Middle frontal gyrus (tissue), 1 donor: ENCODE data around the gene NAIF1.
"Not testable (repeated sequence)": the region's sequence is repeated elsewhere in the genome, so short reads cannot be mapped to it uniquely, and the experiment has no call there.

Source experiments
- DNase-seq: peaks from one replicate; pipeline ENCODE4 v3.0.0-alpha.2; 2015; ENCODE audit warnings: low spot score; ENCODE audit errors: extremely low spot score

The NAIF1 gene

DNA sequence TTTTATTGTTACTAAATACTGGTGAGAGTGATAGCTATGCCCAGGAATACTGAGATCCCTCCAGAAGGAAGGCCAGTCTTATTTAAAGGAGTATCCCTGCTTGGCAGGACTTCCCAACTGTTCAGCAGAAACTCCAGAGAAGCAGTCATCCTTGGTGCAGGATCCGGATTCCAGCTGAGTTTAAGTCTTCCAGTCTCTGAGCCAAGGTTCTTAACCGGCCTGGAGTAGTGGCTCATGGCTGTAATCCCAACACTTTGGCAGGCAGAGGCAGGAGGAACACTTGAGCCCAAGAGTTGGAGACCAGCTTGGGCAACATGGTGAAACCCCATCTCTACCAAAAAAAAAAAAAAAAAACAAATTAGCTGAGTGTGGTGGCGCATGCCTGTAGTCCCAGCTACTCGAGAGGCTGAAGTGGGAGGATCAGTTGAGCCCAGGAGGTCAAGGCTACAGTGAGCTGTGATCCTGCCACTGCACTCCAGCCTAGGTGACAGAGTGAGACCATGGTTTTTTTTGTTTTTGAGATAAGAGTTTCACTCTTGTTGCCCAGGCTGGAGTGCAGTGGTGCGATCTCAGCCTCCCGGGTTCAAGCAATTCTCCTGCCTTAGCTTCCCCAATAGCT, 7.6 kb downstream of the NAIF1 start:
- no peak for DNase-seq

GRCh38 chr9:128057724-128058409, 9.3 kb downstream of the NAIF1 start:
- DNase-seq: no peak

DNA sequence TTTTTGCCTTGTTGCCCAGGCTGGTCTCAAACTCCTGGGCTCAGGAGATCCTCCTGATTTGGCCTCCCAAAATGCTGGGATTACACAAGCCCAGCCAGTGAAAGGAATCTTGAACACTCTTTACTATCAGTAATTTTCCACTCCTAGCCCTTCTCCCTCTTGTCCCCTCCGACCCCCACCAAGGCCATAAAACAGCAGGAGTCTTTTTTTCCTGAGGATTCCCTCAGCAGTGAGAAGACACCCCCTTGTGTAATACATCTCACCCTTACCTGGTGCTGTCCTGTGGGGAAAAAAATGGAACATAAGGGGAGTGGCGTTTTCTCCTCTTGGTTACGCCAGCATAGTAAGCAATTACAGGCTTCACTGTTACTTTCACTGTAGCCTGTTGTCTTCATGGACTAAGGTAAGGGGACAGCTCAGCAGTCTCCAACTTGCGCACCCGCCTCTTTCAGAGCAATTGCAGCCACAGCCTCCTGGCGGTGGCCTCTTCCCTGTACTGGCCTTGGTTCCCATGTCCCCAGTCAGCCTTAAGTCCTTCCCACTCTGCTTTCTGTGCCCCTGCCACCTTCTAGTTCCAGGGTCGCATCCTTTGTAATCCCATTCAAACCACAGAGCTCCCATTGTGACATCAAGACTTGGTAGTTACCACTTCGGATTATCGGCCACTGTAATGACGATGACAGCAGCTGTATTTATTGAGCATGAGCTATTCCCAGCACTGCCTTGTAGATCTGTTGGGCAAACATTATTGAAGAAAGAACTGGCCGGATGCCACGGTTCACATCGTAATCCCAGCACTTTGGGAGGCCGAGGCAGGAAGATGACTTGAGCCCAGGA, 10.0 kb downstream of the NAIF1 start:
- no peak for DNase-seq

DNA sequence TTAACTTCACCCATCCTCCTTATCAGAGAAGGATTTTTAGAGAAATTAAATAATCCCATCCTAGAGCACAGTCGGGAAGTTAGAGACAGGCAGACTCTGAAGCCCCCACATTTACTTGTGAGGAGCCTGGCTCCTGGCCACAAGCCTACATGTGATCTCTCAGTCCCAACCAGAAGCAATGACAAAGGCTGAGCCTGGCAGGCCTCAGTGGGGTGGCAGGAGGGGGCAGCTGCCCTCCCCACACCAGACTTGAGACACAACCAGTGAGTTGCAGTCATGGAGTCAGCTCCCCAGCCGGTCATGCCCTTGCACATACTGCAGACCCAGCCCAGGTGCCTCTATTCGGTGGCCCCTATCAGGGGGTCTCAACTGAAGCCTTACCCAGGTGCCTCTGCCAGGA, 11.0 kb downstream of the NAIF1 start:
- DNase-seq: no peak

GRCh38 chr9:128055344-128056040, 11.6 kb downstream of the NAIF1 start:
- no peak for DNase-seq

GRCh38 chr9:128054087-128054486, 13.0 kb downstream of the NAIF1 start:
- DNase-seq: no peak

GRCh38 chr9:128053560-128053959, 13.6 kb downstream of the NAIF1 start:
- no peak for DNase-seq

DNA sequence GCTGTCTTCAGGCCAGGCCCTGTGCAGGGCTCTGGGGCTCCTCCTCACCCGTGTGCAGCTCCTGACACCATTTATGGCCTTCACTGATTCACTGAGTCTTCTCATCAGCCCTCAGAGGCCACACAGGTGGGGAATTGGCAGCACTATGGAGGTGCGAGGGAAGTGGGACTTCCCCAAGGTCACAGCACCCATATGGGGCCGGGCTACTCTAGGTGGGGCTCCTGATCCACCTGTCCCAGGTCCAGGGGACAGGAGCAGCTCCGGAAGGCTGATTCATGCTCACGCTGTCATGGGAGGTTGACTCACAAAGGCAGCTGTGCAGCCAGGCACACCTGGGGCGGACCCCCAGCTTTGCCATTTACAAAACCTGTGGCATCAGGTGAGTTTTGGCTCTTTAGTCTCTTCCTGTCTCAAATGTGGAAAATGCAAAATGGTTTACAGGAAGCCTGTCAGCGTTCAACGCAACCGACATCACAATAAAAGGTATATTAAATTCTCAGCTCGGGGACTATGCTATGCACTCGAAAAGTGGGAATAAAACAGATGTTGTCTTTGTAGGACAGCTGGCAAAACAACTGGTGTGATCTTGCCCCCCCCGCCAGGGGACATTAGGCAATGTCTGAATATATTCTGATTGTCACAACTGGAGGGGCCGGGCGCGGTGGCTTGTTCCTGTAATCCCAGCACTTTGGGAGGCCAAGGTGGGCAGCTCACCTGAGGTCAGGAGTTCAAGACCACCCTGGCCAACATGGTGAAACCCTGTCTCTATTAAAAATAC, 15.0 kb downstream of the NAIF1 start:
- DNase-seq: no peak

GRCh38 chr9:128049843-128050242, 17.3 kb downstream of the NAIF1 start:
- no peak for DNase-seq

- no peak for DNase-seq
Measured at GRCh38 chr9:128048663-128049062, 18.5 kb downstream of the NAIF1 start.

GRCh38 chr9:128047231-128047630, 19.9 kb downstream of the NAIF1 start:
- no peak for DNase-seq

GRCh38 chr9:128045831-128046230, 21.3 kb downstream of the NAIF1 start:
- no peak for DNase-seq

GRCh38 chr9:128045409-128045808, 21.7 kb downstream of the NAIF1 start:
- DNase-seq: not testable (repeated sequence)

GRCh38 chr9:128043467-128043868, 23.7 kb downstream of the NAIF1 start:
- no peak for DNase-seq

GRCh38 chr9:128042043-128042442, 25.1 kb downstream of the NAIF1 start:
- DNase-seq: no peak

- DNase-seq: not testable (repeated sequence)
Measured at GRCh38 chr9:128040783-128041182, 26.3 kb downstream of the NAIF1 start.

DNA sequence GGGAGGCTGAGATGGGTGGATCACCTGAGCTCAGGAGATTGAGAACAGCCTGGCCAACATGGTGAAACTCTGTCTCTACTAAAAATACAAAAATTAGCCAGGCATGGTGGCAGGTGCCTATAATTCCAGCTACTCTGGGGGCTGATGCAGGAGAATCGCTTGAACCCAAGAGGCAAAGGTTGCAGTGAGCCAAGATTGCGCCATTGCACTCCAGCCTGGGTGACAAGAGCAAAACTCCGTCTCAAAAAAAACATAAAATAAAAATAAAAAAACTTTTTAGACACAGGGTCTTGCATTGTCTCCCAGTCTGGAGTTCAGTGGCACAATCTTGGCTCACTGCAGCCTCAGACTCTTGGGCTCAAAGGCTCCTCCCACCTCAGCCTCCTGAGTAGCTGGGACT, 30.6 kb downstream of the NAIF1 start:
- not testable (repeated sequence) for DNase-seq

GRCh38 chr9:128034821-128035652, 32.1 kb downstream of the NAIF1 start:
- DNase-seq: peak; percentile 44

DNA sequence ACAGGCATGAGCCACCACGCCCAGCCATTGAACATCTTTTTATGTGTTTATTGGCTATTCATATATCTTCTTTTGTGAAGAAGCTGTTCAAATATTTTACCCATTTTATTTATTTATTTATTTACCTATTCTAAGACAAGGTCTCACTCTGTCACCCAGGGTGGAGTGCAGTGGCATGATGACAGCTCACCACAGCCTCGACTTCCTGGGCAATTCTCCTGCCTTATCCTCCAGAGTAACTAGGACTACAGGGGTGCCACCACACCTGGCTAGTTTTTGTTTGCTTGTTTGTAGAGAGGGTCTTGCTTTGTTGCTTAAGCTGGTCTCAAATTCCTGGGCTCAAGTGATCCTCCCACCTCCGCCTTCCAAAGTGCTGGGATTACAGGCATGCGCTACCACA, 33.5 kb downstream of the NAIF1 start:
- no peak for DNase-seq

GRCh38 chr9:128027705-128028104, 39.4 kb downstream of the NAIF1 start:
- no peak for DNase-seq
